OCI-LY3 (cell line): ENCODE data around the gene TARBP1.

Source experiments
- CTCF ChIP-seq: fragments of 200-600, 300-600 bp; sonication (generic); IDR thresholded peaks from 2 replicates; pipeline ENCODE4 v1.5.1; 2014; ENCODE audit warnings: antibody characterized with exemption, low read length, low read depth
- EZH2phosphoT487 ChIP-seq: fragments of 200-600 bp; shearing (Covaris generic); IDR thresholded peaks from 2 replicates; pipeline ENCODE4 v1.6.1; 2018; ENCODE audit warnings: antibody characterized with exemption, mixed run types, low read depth

GRCh38 chr1:234433563-234434285 lies 45.3 kb downstream of the TARBP1 start:
- TF ChIP-seq CTCF, result no peak
- TF ChIP-seq EZH2phosphoT487, result no peak
